Neural crest cell (in vitro differentiated cells): Measurements from ENCODE around the gene HMCN1. TPM values are rescaled to one million over a fixed set of nuclear protein-coding genes. Genes with fewer than 3 reads are reported as not detected.

Experiments
- DNase-seq: peaks from one replicate; pipeline ENCODE4 v3.0.0; 2021; ENCODE audit warnings: low read depth, mixed read lengths, low spot score
- H3K27ac Mint-ChIP-seq: one replicate; pipeline ENCODE4 v1.8.0; 2021; ENCODE audit warnings: mild to moderate bottlenecking, mixed read lengths; ENCODE audit not compliant: unreplicated experiment
- H3K27me3 Mint-ChIP-seq: 2 replicates; pipeline ENCODE4 v1.8.0; 2021; ENCODE audit warnings: low read depth, mild to moderate bottlenecking, mixed read lengths
- H3K36me3 Mint-ChIP-seq: 2 replicates; pipeline ENCODE4 v1.8.0; 2021; ENCODE audit warnings: low read depth, mild to moderate bottlenecking, mixed read lengths
- H3K4me1 Mint-ChIP-seq: 2 replicates; pipeline ENCODE4 v1.8.0; 2021; ENCODE audit warnings: mixed read lengths
- H3K4me3 Mint-ChIP-seq: one replicate; pipeline ENCODE4 v1.8.0; 2021; ENCODE audit warnings: mild to moderate bottlenecking, mixed read lengths
- H3K9me3 Mint-ChIP-seq: 2 replicates; pipeline ENCODE4 v1.8.0; 2021; ENCODE audit warnings: mixed read lengths
- CTCF ChIP-seq: fragments of 200-600 bp; sonication (generic); conservative IDR thresholded peaks from 2 replicates; pipeline ENCODE4 v1.5.0; 2021; ENCODE audit warnings: antibody characterized with exemption, mild to moderate bottlenecking
- total RNA-seq: library from RNA; stranded (reverse); gene quantifications from 2 replicates; pipeline ENCODE4 v1.2.1, GENCODE V29; 2021

HMCN1 gene
- total RNA-seq, 1 donor from 2014 or later: 16.6 TPM

GRCh38 chr1:185926588-185926987 lies 192.4 kb downstream of the HMCN1 start:
- H3K9me3 Mint-ChIP-seq: no peaks in the 10 kb centered on the region
- H3K36me3 Mint-ChIP-seq: no peaks in the 10 kb centered on the region

DNA sequence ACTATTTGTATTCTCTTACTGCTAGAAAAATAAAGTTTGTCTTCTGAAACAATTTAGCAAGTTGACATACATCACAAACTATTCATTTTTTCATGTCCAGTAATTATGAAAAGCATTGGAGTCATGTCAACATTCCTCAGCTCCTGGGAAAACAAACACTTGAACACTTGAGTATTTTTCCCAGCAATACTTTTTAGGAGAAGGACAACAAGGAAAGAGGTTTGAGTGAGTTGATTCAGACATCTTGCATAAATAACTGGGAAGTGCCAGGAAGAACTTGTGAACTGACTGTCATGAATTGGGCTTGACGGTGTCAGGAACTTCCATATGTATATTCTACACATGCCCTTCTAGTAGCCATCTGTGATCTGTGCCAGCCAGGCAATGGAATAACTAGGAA lies 195.6 kb downstream of the HMCN1 start:
- Mint-ChIP-seq H3K27me3 (no peaks in the 10 kb centered on the region), H3K4me3 (no peak overlapping the region), H3K36me3 (no peaks in the 10 kb centered on the region), H3K27ac (no peak overlapping the region), H3K4me1 (no peaks in the 10 kb centered on the region), H3K9me3 (no peaks in the 10 kb centered on the region)
- no peak for TF ChIP-seq CTCF
- no peak for DNase-seq

More at GRCh38 chr1:185926588-185926987, 192.4 kb downstream of the HMCN1 start:
- no peak for TF ChIP-seq CTCF
- no peaks in the 10 kb centered on the region for H3K4me1 Mint-ChIP-seq
- no peak overlapping the region for H3K4me3 Mint-ChIP-seq
- H3K27me3 Mint-ChIP-seq: no peaks in the 10 kb centered on the region
- H3K27ac Mint-ChIP-seq: no peak overlapping the region
- DNase-seq: no peak

DNA sequence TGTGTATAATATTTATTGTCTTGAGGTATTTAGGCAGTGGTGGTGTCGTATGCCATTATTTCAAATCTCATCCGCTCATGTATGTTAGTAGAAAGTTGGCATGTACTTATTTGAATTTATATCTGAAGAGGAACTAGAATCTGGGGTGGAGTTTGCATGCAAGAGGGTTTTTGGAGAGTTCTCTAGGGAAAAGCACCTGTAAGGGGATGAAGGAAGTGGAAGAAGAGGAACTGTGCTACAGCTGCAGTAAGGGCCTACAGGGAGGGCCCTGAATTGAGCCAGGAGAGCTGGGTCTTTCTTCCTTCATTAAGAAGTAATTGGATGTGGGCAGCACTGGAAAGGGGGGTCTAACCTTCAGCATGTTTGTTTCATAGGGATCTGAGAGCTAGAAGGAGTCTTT lies 197.2 kb downstream of the HMCN1 start:
- Mint-ChIP-seq H3K27ac (no peak overlapping the region), H3K4me1 (no peaks in the 10 kb centered on the region), H3K27me3 (no peaks in the 10 kb centered on the region), H3K4me3 (no peak overlapping the region), H3K36me3 (no peaks in the 10 kb centered on the region), H3K9me3 (no peaks in the 10 kb centered on the region)
- TF ChIP-seq CTCF: no peak
- no peak for DNase-seq

GRCh38 chr1:185933580-185933979 lies 199.4 kb downstream of the HMCN1 start:
- no peak for DNase-seq
- Mint-ChIP-seq H3K4me1 (no peaks in the 10 kb centered on the region), H3K4me3 (no peak overlapping the region), H3K9me3 (no peaks in the 10 kb centered on the region), H3K27ac (no peak overlapping the region), H3K36me3 (no peaks in the 10 kb centered on the region), H3K27me3 (no peaks in the 10 kb centered on the region)
- no peak for TF ChIP-seq CTCF

DNA sequence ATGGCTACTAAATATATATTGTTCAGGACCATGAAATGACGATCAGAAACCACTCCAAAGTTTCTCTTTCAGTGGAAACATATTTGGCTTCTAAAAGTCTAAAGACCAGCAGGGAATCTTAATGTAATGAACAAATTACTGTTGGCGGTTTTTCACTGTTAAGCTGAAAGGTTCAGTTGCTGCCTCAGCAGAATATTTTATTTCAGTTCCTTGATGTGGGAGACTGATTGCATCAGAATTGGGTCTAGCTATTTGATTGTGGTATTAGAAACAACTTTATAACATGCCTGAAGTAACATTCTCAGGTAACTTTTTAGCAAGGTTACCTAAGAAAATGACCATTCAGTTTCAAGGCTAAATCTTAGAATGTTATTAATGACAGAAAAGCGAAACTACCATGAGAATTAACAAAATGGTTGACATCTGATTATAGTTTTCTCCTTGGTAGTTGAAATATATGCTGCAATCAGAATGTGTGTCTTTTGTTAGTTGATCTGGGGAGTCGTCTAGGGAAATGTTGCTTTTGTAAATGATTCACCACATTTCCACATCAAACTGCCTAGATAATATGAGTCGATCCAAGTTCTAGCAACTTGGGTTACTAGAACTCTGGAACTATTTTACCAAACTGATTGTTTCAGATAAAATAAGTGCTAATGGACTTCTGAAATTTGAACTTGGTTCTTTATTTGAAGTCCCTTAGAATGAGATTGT lies 200.4 kb downstream of the HMCN1 start:
- H3K4me3 Mint-ChIP-seq: no peak overlapping the region
- H3K27ac Mint-ChIP-seq: no peak overlapping the region
- H3K4me1 Mint-ChIP-seq: peaks cover 4% of the 10 kb centered on the region
- no peaks in the 10 kb centered on the region for H3K27me3 Mint-ChIP-seq
- H3K36me3 Mint-ChIP-seq: no peaks in the 10 kb centered on the region
- no peaks in the 10 kb centered on the region for H3K9me3 Mint-ChIP-seq
- TF ChIP-seq CTCF: no peak
- DNase-seq: no peak
